CD4-positive, alpha-beta T cell treated with Interleukin-15 for 4 hours (primary cell): Measurements from ENCODE around the gene RPS2.
"Not testable (repeated sequence)": the region's sequence is repeated elsewhere in the genome, so short reads cannot be mapped to it uniquely, and the experiment has no call there.

ENCODE experiments used
- DNase-seq: peaks from one replicate; pipeline ENCODE4 v3.0.0-alpha.2; 2020; ENCODE audit warnings: low spot score

The RPS2 gene

DNA sequence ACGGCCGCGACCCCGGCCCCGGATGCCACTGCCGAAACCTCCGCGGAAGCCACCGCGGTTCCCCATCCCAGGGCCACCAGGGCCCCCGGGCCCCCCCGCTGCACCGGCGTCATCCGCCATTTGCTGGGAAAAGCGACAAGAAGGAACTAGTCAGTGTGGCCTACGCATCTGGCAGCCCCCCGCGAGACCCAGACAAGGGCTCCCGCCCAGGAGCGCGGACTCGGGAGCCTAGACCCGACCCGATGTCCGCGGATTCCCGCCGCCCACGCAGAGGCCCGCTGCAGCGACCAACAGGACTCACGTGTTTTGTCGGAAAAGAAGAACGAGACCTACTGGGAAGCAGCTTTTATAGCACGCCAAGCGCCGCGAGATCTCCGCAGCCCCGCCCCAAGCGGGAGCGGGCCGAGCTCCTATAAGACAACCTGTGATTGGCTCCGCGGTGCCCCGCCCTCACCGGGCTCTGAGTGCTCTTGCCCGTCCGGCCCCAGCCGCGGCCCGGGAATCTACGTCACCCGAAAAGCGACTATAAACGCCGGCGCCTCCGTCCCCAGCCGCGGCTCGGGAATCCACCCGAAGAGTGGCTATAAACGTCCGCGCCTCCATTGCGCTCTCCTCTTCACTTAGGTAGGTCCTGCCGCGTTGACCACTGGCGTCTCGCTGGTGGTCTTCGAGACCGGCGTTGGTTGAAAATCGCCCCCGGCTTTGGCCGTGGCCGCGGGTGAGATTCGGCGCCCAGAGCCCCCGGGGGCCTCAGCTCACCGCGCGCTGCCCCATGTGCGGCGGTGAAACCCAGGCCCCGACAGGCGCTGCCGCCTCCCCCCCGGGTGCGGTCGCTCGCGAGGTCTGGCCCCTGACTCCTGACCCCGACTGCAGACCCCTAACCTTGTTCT is at the start of gene RPS2:
Gene RPS2, minus strand, starts transcription at position 321 of the 890 bp plus-strand sequence. Its CDS starts 201 bp downstream, at position 120.
- peak; percentile 99 for DNase-seq

- no peak for DNase-seq
Measured at GRCh38 chr16:2013527-2013926, 48.9 kb upstream of the RPS2 start.

DNA sequence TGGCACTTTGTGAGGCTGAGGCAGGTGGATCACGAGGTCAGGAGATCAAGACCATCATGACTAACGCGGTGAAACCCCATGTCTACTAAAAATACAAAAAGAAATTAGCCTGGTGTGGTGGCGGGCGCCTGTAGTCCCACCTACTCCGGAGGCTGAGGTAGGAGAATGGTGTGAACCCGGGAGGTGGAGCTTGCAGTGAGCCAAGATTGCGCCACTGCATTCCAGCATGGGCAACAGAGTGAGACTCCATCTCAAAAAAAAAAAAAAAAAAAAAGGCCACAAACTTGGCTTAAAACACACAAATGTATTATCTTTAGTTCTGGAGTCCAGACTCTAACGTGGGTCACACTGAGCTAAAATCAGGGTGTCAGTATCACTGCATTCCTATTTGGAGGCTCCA is 47.1 kb upstream of the RPS2 start:
- DNase-seq: not testable (repeated sequence)

DNA sequence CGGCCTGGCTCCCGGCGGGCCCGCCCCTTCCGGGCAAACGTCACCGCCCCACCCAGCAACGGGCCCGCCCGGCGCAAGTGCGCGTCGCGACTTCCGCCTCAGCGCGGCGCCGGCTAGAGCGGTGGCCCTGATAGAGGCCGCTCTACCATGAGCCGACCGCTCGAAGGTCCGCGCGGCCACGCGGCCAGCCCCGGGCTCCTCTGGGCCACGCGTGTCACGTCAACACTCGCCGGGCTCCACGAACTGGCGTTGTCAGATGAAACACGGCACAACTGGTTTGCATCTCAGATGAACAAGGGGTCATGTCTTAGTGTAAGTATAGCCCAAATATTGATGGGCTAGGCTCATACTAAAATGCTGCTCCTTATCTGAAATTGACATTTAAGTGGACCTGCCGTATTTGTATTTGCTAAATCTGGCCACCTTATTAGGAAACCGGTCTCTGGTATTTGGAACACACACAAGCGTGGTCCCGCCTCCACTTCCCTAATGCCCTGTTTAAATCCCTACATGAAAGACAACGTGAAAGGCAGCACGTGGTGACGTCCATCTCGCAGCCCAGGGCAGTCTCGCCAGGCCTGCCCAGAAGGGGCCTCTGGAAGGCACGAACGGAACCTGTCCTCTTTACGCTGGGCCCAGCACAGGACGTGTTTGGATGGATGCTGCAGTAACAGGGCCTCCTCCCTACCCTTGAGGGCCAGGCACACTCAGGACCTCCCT is 45.3 kb upstream of the RPS2 start, which contains the start of gene ZNF598:
Gene ZNF598, minus strand, starts transcription at position 31 of the 720 bp plus-strand sequence.
- DNase-seq: peak; percentile 76

- DNase-seq: no peak
Measured at GRCh38 chr16:2009164-2009711, 44.6 kb upstream of the RPS2 start.

DNA sequence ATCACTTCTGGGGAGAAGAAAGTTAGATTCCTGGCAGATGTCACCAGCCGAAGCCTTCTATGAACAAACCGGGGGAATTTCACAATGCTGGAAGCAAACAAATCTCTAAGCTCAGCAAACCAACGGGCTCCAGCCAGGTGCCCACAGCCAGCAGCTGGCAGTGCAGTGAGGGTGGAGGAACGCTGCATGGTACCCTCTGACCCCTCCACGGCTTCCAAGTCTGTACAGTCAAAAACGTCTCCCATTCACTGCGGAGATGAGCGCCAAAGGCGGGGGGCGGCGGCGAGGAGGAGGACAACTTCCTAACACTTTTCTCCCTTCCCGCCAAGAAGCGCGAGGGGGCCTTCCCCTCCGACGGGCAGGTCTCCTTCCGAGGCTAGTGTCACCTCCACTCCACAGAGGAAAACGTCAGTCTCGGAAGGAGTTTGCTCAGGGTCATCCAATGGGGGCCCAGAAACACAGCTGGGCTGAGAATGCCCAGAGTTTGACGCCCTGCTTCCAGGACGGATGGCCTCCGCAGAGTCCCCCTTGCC is 44.1 kb upstream of the RPS2 start:
- DNase-seq: no peak

DNA sequence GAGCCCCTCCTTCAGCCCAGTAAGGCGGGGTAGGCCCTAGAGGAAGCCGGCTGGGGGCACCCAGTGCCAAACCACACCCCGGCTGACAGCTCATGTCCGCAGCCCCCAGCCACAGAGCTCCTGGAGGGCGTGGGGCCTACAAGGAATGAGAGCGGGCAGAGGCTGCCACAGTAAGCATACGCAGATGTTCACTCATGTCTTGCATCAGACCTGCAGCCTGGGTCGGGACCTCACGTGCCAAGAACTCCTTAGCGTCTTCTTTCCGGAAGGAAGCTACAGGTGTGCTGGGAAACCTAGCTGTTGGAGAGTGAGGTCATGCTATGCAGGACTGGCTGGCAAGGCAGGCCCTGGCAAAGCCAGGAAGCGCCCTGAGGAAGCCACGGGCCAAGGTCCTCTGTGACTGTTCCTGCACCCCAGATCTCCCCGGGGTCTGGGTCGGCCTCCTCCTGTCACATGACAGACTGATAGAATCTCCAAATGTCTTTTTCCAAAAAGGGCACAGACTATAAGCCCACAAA is 43.4 kb upstream of the RPS2 start:
- DNase-seq: no peak

DNA sequence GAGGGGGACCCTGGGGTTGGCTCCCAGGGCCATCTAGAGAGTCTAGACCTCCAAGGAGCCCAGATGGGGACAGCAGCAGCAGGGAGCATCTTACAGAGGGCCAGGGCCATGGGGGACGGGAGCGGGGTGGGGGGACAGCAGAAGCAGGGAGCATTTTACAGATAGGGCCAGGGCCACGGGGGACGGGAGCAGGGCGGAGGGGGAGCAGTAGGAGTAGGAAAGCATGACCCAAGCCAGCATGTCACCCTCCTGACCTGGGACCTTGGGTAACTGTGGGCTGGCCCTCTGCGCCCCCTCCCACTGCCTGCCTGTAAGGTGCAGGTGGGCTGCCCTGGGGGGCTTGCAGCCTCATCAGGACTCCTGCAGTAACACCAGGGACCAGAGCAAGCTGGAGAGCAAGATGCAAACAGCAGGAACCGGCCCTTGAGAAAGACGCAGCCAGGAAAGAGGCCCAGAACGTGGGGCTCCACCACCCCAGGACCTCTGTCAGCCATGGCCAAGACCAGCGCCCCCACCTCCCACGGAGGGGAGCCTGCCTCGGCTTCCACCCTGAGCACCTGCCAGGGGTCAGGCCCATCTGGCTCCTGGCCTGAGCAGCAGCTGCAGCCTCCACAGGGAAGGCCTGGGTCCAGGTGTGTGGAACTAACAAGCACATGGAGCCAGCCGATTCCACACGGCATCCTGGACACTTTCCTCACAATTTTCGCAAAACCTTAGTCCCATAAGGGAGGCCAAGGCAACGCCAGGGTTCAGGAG is 42.6 kb upstream of the RPS2 start:
- DNase-seq: no peak

GRCh38 chr16:2006317-2006716 is 41.7 kb upstream of the RPS2 start:
- no peak for DNase-seq

DNA sequence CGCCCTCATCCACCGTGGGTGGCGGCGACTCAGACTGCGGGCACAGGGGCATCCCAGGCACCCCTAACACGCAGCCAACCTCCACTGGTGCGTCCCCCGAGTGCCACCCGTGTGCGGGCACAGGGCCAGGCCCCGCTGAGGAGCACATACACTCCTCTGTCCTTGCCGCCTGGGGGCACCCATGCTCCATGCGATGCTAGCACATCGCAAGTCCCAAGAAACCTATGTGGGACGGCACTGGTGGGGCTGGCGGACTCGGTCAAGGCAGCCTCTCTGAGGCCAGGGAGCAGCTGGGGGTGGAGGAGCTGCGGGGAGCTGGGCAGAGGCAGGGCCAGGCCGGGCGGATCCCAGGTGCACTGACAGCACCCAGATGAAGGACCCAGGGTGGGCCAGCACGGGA is 41.0 kb upstream of the RPS2 start:
- no peak for DNase-seq

DNA sequence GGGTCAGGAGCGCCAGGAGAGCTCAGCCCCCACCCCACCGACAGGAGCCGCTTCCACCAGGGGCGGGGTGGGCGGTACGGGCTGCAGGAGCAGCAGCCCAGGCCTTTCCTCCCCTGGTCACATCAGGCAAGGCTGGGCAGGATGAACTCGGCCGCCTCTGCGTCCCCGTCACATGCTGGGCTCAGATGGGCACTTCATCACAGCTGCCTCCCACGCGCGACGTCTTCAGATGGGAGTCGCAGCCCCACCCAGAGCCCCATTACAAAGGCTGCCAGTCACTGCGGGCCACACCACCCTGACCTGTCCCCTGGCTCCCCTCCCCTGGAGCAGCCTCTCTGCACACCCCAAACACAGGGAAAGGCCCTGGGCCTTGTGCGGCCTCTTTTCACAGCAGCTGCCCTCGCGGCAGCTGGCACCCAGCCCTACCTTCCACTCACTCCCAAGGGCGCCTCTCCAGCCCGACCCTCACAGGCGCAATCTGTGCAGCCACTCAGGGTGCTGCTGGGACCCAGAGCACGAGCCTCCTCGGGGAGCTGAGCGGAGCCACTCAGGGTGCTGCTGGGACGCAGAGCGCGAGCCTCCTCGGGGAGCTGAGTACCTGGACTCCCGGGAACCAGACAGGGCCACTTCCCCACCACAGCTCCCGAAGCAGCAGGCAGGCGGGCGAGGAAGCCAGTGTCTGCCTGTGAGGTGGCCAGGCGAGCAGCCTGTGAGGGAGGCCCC is 40.3 kb upstream of the RPS2 start:
- DNase-seq: no peak

DNA sequence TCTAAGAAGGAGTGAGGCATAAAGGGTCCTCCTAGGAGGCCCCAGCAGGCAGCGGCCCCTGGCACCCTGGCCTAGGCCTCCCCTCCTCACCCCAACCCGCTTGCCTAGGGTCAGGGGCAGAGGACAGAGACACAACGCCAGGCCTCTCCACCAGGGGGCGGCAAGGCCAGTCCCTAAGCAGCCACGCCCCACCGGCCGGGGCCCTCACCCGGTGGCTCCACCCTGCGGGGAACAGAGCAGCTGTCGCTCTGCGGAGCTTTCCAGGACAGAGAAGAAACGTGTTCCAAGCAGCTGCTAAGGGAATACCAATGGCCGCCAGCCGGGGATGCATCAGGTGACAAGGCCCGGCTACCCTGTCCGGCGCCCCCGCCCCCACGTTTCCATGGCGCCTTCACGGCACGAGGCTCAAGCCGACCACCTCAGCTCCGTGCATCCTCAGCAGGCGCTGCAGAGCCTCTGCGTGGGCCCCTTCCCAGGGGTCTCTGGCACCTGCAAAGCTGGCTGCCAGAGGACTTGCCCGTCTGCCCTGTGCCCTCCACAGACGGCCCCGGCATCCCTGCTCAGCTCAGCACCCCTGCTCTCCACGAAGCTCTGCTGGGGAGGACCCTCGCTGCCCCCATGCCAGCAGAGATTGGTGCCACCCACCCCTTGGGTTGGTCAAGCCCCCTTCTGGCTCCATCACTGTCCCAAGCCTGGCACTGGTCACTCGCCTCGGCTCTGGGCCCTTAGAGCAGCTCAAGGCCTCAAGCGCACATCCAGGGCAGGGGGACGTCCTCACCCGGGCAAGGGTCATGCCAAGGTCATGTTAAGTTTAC is 39.4 kb upstream of the RPS2 start:
- peak; percentile 84 for DNase-seq

DNA sequence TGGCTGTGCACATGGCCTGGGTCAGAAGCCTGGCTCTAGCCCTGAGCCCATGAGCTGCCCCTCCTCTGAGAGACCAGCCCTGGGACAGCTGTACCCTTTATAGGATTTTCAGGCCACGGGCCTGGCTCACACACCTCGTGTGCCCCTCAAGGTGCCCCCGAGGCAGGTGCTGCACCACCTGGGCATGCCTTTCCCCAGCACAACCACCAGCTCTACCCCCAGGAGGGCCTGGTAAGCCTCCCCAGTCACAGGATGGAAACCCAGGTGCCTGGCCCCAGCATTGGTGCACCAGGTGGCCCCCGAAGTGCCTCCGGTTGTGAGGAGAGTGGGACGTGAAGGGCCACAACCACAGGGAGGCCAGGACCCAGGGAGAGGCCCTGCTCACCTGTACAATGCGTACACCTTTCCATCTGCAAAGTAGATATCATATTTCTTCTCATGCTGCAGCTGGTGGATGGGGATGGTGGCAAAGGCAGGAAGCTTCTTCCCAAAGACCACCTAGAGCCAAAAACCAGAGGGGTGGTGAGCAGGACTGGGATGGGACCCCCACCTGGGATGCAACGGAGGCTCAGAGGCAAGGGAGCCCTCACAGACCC is 38.7 kb upstream of the RPS2 start:
- DNase-seq: no peak

DNA sequence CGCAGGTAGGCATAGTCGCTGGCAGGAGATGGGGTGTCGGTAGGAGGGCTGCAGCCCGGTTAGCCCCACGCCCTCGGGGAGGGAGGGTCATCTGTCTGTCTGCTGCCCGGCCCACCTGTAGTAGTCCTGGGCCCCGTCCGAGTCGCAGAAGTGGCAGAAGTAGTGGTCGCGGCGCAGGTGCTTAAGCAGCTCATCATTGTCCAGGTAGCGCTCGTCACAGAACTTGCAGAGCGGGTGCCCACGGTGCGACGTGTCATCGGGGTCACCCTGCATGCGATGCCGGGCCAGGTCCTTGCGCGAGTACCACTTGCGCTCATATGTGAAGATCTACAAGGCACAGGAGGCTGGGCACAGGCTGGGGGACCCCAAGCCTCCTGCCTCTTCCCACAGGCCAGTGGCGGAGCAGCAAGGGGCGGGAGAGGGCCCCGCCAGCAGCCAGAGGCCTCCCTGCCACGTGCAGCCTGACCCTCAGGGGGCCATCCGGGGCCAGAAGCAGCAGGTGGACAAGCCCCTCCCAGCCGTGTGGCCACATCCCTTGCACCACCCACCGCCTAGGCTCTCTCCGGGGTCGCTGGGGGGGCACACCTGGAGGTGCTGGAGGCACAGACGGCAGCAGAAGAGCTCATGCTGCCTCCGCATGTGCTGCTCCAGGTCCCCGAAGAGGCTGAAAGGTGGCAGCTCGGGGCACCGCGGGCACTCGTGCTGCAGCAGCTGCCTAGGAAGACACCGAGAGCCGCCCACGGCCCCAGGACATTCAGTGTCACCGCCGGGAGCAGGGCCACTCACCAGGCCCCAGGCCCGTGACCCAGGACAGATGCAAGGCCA is 38.0 kb upstream of the RPS2 start:
- DNase-seq: no peak

DNA sequence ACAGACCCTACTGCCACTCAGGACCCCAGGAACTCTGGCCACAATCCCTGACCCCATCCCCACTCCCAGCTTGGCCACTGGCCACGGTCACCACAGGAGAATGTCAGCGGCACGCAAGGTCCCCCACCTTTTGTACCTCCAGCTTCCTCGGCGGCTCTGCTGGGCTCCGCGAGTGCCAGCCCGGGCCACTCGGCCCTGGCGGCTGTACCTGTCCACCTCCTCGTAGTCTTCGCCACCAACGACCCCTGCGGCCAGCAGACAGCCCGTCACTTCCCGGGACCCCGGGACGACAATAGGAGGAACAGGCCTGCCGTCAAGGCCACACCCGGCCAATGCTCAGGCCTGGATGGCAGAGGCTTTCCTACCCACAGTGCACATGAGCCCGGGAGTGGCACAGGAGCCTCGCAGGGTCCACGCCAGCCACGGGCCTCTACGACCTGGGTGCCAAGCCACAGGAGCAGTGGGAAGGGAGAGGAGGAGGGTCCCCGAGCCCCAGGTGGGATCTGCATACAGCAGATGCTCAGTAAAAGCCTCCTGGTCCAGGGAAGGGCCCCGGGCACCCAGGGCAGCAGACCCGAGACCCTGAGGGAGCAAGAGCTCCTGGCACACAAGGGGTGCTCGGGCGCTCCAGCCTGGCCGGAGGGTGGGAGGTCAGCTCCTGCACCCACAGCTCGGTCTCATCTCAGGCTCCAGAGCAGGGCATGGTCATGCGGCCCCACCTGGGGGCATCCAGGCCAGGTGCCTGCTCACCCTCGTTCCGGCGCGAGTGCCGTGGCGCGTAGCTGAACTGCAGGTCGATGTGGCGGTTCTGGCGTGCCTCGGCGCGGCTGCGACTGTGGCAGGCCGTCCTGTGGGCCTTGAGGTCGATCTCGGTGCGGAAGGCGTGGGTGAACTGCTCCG is 37.1 kb upstream of the RPS2 start:
- no peak for DNase-seq

DNA sequence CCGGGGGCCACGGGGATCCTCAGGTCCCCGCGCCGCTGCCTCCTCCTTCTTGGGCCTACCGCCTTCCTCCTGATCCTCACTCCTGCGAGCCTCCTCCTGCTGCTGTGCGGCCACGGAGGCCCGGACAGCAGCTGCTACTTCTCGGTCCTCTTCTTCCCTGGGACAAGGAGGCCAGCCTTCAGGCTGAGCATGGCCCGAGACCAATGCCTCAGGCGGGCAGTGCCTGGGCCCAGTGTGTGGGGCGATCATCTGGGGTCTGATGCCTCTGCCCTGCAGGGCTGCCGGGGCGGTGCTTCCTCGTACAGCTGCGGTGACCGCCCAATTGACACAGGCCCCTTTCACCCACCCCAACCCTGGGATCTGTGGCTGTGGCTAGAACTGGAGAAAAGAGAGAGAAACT is 36.4 kb upstream of the RPS2 start:
- no peak for DNase-seq

DNA sequence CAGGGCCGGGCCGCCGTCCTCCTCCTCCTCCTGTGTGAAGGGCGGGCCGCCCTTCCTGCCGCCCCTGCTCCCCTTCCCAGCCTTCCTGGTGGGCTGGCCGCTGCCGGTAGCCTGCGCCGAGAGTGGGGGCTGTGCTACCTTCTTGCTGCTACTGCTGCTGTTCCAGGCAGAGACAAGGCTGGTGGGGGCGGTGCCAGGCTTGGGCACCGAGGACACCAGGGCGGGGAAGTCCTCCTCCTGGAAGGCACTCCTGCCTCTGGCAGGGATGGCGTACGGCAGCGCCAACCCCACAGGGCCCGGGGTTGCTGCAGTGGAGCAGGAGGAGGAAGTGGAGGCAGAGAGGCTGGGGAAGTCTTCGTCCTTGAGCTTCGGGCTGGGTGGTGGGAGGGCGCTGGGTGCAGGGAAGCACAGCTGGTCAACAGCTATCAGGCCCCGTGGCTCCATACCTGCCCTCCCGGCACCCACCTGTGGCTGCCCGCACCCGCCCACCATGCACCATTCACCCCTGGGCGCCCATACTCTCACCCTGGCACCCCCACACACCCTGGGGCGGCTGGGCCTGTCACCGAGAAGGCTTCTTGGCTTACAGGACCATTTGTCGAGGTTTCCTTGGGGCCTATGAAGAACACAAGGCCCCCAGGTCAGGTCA is 35.4 kb upstream of the RPS2 start:
- DNase-seq: no peak
